Measurements from ENCODE around the gene CYP3A4. TPM values are rescaled to one million over a fixed set of nuclear protein-coding genes. Genes with fewer than 3 reads are reported as not detected.

Gene CYP3A4
- total RNA-seq, 1 experiment from 2014 or later: not detected

- H3K4ac ChIP-seq (ENCODE audit: low read depth, low read length): no peak overlapping the region
- H2AFZ ChIP-seq (ENCODE audit: low read length): no peak overlapping the region
- no peaks in the 10 kb centered on the region for H3K23me2 ChIP-seq (ENCODE audit: insufficient read length, low read depth, low read length, poor library complexity, severe bottlenecking)
- H4K8ac ChIP-seq (replicated peaks; ENCODE audit: insufficient read length, low read depth, low read length): no peak overlapping the region
- H3K4me2 ChIP-seq (ENCODE audit: insufficient read depth, insufficient read length, low read length): no peak overlapping the region
- no peak overlapping the region for H3K14ac ChIP-seq (ENCODE audit: insufficient read depth, low read length)
- Mint-ChIP-seq H3K4me1 (no peaks in the 10 kb centered on the region), H3K27ac (no peak overlapping the region), H3K36me3 (ENCODE audit: insufficient read depth in 1 of 3, low read depth in 3 of 3) (no peaks in the 10 kb centered on the region), H3K9me3 (no peaks in the 10 kb centered on the region), H3K27me3 (ENCODE audit: low read depth) (peaks cover 10% of the 10 kb centered on the region), H3K4me3 (no peak overlapping the region)
- no peak overlapping the region for H3K23ac ChIP-seq (ENCODE audit: insufficient read length, low read depth, low read length)
- no peak overlapping the region for H3K27ac ChIP-seq (ENCODE audit: insufficient read length, low read depth, low read length)
- no peak overlapping the region for H3T11ph ChIP-seq (ENCODE audit: low read length)
- H3K79me1 ChIP-seq (ENCODE audit: insufficient read depth, low read depth, low read length, poor library complexity, severe bottlenecking): no peaks in the 10 kb centered on the region
- no peak overlapping the region for H4K91ac ChIP-seq (ENCODE audit: insufficient read length, low read depth, low read length)
- H3K9me3 ChIP-seq (ENCODE audit: control insufficient read depth, low read depth, low read length): no peaks in the 10 kb centered on the region
- no CpG with 5 or more reads among the region's 3 CpGs for WGBS (ENCODE audit: extremely low coverage, insufficient read length, low lambda C conversion rate)
- no peaks in the 10 kb centered on the region for H3K4me1 ChIP-seq (ENCODE audit: insufficient read depth, low read length)
- H3K9ac ChIP-seq (ENCODE audit: extremely low read depth, insufficient read length, low read length): no peak overlapping the region
- H2AK5ac ChIP-seq (ENCODE audit: insufficient read length, low read length): no peak overlapping the region
- no peak for TF ChIP-seq CTCF (conservative IDR thresholded peaks at IDR 0.05)
- no peak for DNase-seq
- H2BK5ac ChIP-seq (ENCODE audit: insufficient read length, low read length): no peak overlapping the region
- no peaks in the 10 kb centered on the region for H3K79me2 ChIP-seq (ENCODE audit: insufficient read depth, low read length)
- no peak overlapping the region for H3K56ac ChIP-seq (ENCODE audit: insufficient read length, low read depth, low read length)
- no peak overlapping the region for H3K18ac ChIP-seq (ENCODE audit: insufficient read length, low read depth, low read length)
- no peak overlapping the region for H2BK15ac ChIP-seq (ENCODE audit: low read depth, low read length)
- no peak overlapping the region for H4K5ac ChIP-seq (ENCODE audit: insufficient read length, low read depth, low read length)
- no peak overlapping the region for H2BK20ac ChIP-seq (ENCODE audit: low read depth, low read length, poor library complexity, severe bottlenecking)
- H3K27me3 ChIP-seq (ENCODE audit: insufficient read depth, low read length): no peaks in the 10 kb centered on the region
- H2BK12ac ChIP-seq (ENCODE audit: insufficient read length, low read depth, low read length): no peak overlapping the region
- H2BK120ac ChIP-seq (ENCODE audit: low read depth, low read length, poor library complexity, severe bottlenecking): no peak overlapping the region
- no peaks in the 10 kb centered on the region for H4K20me1 ChIP-seq (ENCODE audit: control insufficient read depth, insufficient read depth, insufficient read length)
These were observed 17.4 kb downstream of the CYP3A4 start for GRCh38 chr7:99766484-99767099.
